Stomach (tissue), 9 donors: Measurements from ENCODE around the gene CTU1. TPM values are rescaled to one million over a fixed set of nuclear protein-coding genes. Genes with fewer than 3 reads are reported as not detected.

Source experiments
- DNase-seq, 2 donors: peaks; one replicate each; pipeline versions ENCODE4 v3.0.0 to v3.0.0-alpha.2; 2013 to 2019
- H3K27ac ChIP-seq, 5 donors: fragments of 200-600 bp in 4 of 5; sonication (generic) in 4 of 5; one replicate each; pipeline ENCODE4 v1.5.1; 2013 to 2019; ENCODE audit warnings: mild to moderate bottlenecking in 1 of 5, moderate library complexity in 1 of 5
- H3K27me3 ChIP-seq, 3 donors: fragments of 200-600 bp; sonication (generic); one replicate each; pipeline ENCODE4 v1.5.1; 2017 to 2019; ENCODE audit warnings: mixed run types in 1 of 3
- H3K36me3 ChIP-seq, 4 donors: fragments of 200-600 bp; sonication (generic); 1 replicate in 3 of 4; 2 replicates in 1 of 4; pipeline ENCODE4 v1.5.1; 2016 to 2019
- H3K4me1 ChIP-seq, 4 donors: fragments of 200-600 bp; sonication (generic); one replicate each; pipeline ENCODE4 v1.5.1; 2016 to 2019
- H3K4me3 ChIP-seq, 4 donors: fragments of 200-600 bp; sonication (generic) in 3 of 4; one replicate each; pipeline ENCODE4 v1.5.1; 2016 to 2019; ENCODE audit warnings: mild to moderate bottlenecking in 1 of 4
- H3K9me3 ChIP-seq, 4 donors: fragments of 200-600 bp; sonication (generic); one replicate each; pipeline ENCODE4 v1.5.1; 2016 to 2019
- CTCF ChIP-seq, 7 experiments: fragments of 450-650 bp in 4 of 7; fragments of 200-600 bp in 3 of 7; sonication (generic) in 3 of 7; IDR thresholded peaks; one replicate each; pipeline ENCODE4 v1.5.1; 2016 to 2019; ENCODE audit warnings: antibody characterized with exemption in 7 of 7, control low read depth in 2 of 7, mild to moderate bottlenecking in 1 of 7
- EP300 ChIP-seq: sonication (generic); formaldehyde crosslinking; IDR thresholded peaks from one replicate; pipeline ENCODE4 v1.6.1; 2017; ENCODE audit warnings: antibody characterized with exemption
- POLR2A ChIP-seq, 4 donors: fragments of 450-650 bp; IDR thresholded peaks; one replicate each; pipeline ENCODE4 v1.6.1; 2016; ENCODE audit warnings: antibody characterized with exemption in 4 of 4, control low read depth in 2 of 4, mild to moderate bottlenecking in 1 of 4, moderate library complexity in 1 of 4
- POLR2AphosphoS5 ChIP-seq, 3 donors: sonication (generic); formaldehyde crosslinking; IDR thresholded peaks; one replicate each; pipeline ENCODE4 v1.6.1; 2016; ENCODE audit warnings: antibody characterized with exemption in 3 of 3
- WGBS, 5 donors: extraction: QIAGEN DNeasy Blood & Tissue Kit in 3 of 5; methylation state at CpG; one replicate each; pipeline versions ENCODE4 v1.1.5 to v1.1.7; 2013 to 2018; 5-methylcytosine and 5-hydroxymethylcytosine counted together
- intact Hi-C: fragments of 100-400 bp; cut with DNase I; formaldehyde crosslinking; loops from one replicate; pipeline ENCODE4 v1.15.1; 2023; ENCODE audit warnings: low total_unique reads
- polyA plus RNA-seq, 3 donors: library from polyadenylated mRNA; stranded (reverse); fragments of 200-250 nt; gene quantifications; one replicate each; pipeline ENCODE4 v1.2.3, GENCODE V29; 2013
- total RNA-seq, 5 donors: library from RNA; depleted of rRNA; stranded (reverse); fragments of >200 nt; gene quantifications; one replicate each; pipeline versions ENCODE4 v1.1.0 to v1.2.3, GENCODE V29; 2014 to 2016
- donor health status: healthy with polysubstance abuse.
- donor health status: Bipolar disorder and iron deficiency.
- donor health status: healthy.

Gene CTU1
- total and polyA plus RNA-seq, 8 donors: 0.58 to 47.3 (median 4.0) TPM

- peak in 1 of 2 donors; percentile 38 for DNase-seq
- intact Hi-C loops: no loop called here
Observed at GRCh38 chr19:51138549-51138979, 30.4 kb upstream of the CTU1 start.

GRCh38 chr19:51137792-51138425, 29.7 kb upstream of the CTU1 start:
- Histone ChIP-seq H3K36me3 (no peaks in the 10 kb centered on the region), H3K4me1 (peaks cover 0 to 12% (median 0%) of the 10 kb centered on the region in 4 donors), H3K27ac (peak overlapping the region in 3 of 5 donors; percentile 41 to 74 (median 73)), H3K27me3 (peaks cover 0 to 38% (median 16%) of the 10 kb centered on the region in 3 donors), H3K4me3 (no peak overlapping the region), H3K9me3 (no peaks in the 10 kb centered on the region)
- TF ChIP-seq POLR2A (IDR thresholded peaks at IDR 0.05): no peak
- no peak for TF ChIP-seq CTCF (IDR thresholded peaks at IDR 0.05)
- TF ChIP-seq POLR2AphosphoS5 (IDR thresholded peaks at IDR 0.05): no peak
- TF ChIP-seq EP300: no peak
- intact Hi-C loops: no loop called here
- whole genome bisulfite sequencing, 5 donors: 56 to 77% (median 69%) methylated on average over 8 to 9 of the region's 9 CpGs
- no peak for DNase-seq

More at GRCh38 chr19:51138549-51138979, 30.4 kb upstream of the CTU1 start:
- peaks cover 0 to 43% (median 16%) of the 10 kb centered on the region in 3 donors for H3K27me3 ChIP-seq
- H3K27ac ChIP-seq: peak overlapping the region in 3 of 5 donors; percentile 45 to 74 (median 73)
- 58 to 71% (median 62%) methylated on average over 6 of the region's 6 CpGs for WGBS, 5 donors
- TF ChIP-seq POLR2AphosphoS5 (IDR thresholded peaks at IDR 0.05) (peak in 1 of 3 donors; percentile 18), EP300 (no peak), POLR2A (IDR thresholded peaks at IDR 0.05) (no peak), CTCF (IDR thresholded peaks at IDR 0.05) (no peak)
- H3K4me3 ChIP-seq: no peak overlapping the region
- no peaks in the 10 kb centered on the region for H3K9me3 ChIP-seq
- H3K36me3 ChIP-seq: no peaks in the 10 kb centered on the region
- peaks cover 0 to 12% (median 0%) of the 10 kb centered on the region in 4 donors for H3K4me1 ChIP-seq

- Histone ChIP-seq H3K4me1 (peaks cover 2 to 19% (median 4%) of the 10 kb centered on the region in 4 donors), H3K9me3 (no peaks in the 10 kb centered on the region), H3K27me3 (peaks cover 0 to 29% (median 16%) of the 10 kb centered on the region in 3 donors), H3K4me3 (no peak overlapping the region), H3K36me3 (no peaks in the 10 kb centered on the region), H3K27ac (peak overlapping the region in 3 of 5 donors; percentile 53 to 74 (median 73))
- DNase-seq: no peak
- intact Hi-C loops: no loop called here
- WGBS, 5 donors: 62 to 74% (median 67%) methylated on average over 12 of the region's 12 CpGs
- TF ChIP-seq POLR2A (IDR thresholded peaks at IDR 0.05): no peak
- no peak for TF ChIP-seq CTCF (IDR thresholded peaks at IDR 0.05)
- no peak for TF ChIP-seq POLR2AphosphoS5 (IDR thresholded peaks at IDR 0.05)
- TF ChIP-seq EP300: no peak
Observed at GRCh38 chr19:51136851-51137551, 28.8 kb upstream of the CTU1 start.

GRCh38 chr19:51135986-51136762, 28.0 kb upstream of the CTU1 start:
- H3K4me3 ChIP-seq: no peak overlapping the region
- 67 to 86% (median 74%) methylated on average over 7 to 8 of the region's 8 CpGs for WGBS, 5 donors
- H3K27me3 ChIP-seq: peaks cover 0 to 21% (median 10%) of the 10 kb centered on the region in 3 donors
- no peak for DNase-seq
- TF ChIP-seq EP300 (no peak), POLR2A (IDR thresholded peaks at IDR 0.05) (no peak), CTCF (IDR thresholded peaks at IDR 0.05) (no peak), POLR2AphosphoS5 (IDR thresholded peaks at IDR 0.05) (no peak)
- intact Hi-C loops: no loop called here
- H3K36me3 ChIP-seq: no peaks in the 10 kb centered on the region
- peaks cover 6 to 27% (median 9%) of the 10 kb centered on the region in 4 donors for H3K4me1 ChIP-seq
- H3K9me3 ChIP-seq: no peaks in the 10 kb centered on the region
- peak overlapping the region in 2 of 5 donors; percentile 73 to 74 for H3K27ac ChIP-seq
